HepG2 (cell line): Measurements from ENCODE around the gene LIME1. TPM values are rescaled to one million over a fixed set of nuclear protein-coding genes. Genes with fewer than 3 reads are reported as not detected.
A peak's percentile ranks its signal among the peaks of the same experiment; 100 is the strongest.

ENCODE experiments used
- ARID5B ChIP-seq: IDR thresholded peaks from 2 replicates; pipeline ENCODE4 v1.4.0; 2020; ENCODE audit warnings: mild to moderate bottlenecking, missing genetic modification reagents
- ARNT ChIP-seq: fragments of 450-650 bp; IDR thresholded peaks from 2 replicates; pipeline ENCODE4 v1.6.1; 2017
- CEBPZ ChIP-seq: IDR thresholded peaks from 2 replicates; pipeline ENCODE4 v1.6.1; 2012; ENCODE audit warnings: low read length, improper control_type of control experiment
- HES4 ChIP-seq: sonication (generic); formaldehyde crosslinking; IDR thresholded peaks from 2 replicates; pipeline ENCODE4 v1.9.0; 2021; ENCODE audit warnings: mild to moderate bottlenecking, missing genetic modification reagents, borderline replicate concordance
- HIC2 ChIP-seq: sonication (generic); formaldehyde crosslinking; IDR thresholded peaks from 2 replicates; pipeline ENCODE4 v1.9.0; 2022; ENCODE audit warnings: low read depth, missing genetic modification reagents
- HNF4G ChIP-seq, 2 experiments: sonication (generic) in 1 of 2; formaldehyde crosslinking in 1 of 2; IDR thresholded peaks; 2 replicates each; pipeline versions ENCODE4 v1.4.0 to v1.6.1; 2011 to 2020; ENCODE audit warnings: borderline replicate concordance in 2 of 2, low read depth in 2 of 2, mild to moderate bottlenecking in 2 of 2, low read length in 1 of 2, missing genetic modification reagents in 1 of 2, moderate library complexity in 1 of 2
- MXD4 ChIP-seq: IDR thresholded peaks from 2 replicates; pipeline ENCODE4 v1.6.1; 2016; ENCODE audit warnings: mild to moderate bottlenecking, missing biosample characterization, missing genetic modification reagents
- MXI1 ChIP-seq: IDR thresholded peaks from 3 replicates; pipeline ENCODE4 v1.6.1; 2012; ENCODE audit warnings: low read depth, low read length, inconsistent platforms, borderline replicate concordance
- PRPF4 ChIP-seq: fragments of 200-400 bp; formaldehyde crosslinking; IDR thresholded peaks from 2 replicates; pipeline ENCODE4 v1.6.1; 2016; ENCODE audit warnings: low read length, low read depth; ENCODE audit not compliant: poor library complexity, severe bottlenecking
- REXO4 ChIP-seq: sonication (generic); formaldehyde crosslinking; IDR thresholded peaks from 2 replicates; pipeline ENCODE4 v1.8.0; 2022; ENCODE audit warnings: missing genetic modification reagents, mild to moderate bottlenecking, borderline replicate concordance
- SRY ChIP-seq: sonication (generic); formaldehyde crosslinking; IDR thresholded peaks from 2 replicates; pipeline ENCODE4 v1.8.0; 2022; ENCODE audit warnings: mild to moderate bottlenecking, missing genetic modification reagents
- ZNF512 ChIP-seq: sonication (generic); formaldehyde crosslinking; IDR thresholded peaks from 2 replicates; pipeline ENCODE4 v1.4.0; 2020; ENCODE audit warnings: mild to moderate bottlenecking, missing genetic modification reagents
- polyA plus RNA-seq, 8 experiments: library from polyadenylated mRNA; depleted of rRNA in 3 of 8; stranded (reverse) in 7 of 8; unstranded in 1 of 8; fragments of >200 nt; fragmentation: Illumina TruSeq in 4 of 8; extraction: Trizol in 4 of 8; gene quantifications; 2 replicates each; pipeline versions ENCODE4 v1.2.1 to v1.2.3, GENCODE V29; 2011 to 2016; ENCODE audit warnings: low read depth in 4 of 8, missing spikeins in 1 of 8, mixed read lengths in 1 of 8; ENCODE audit not compliant: insufficient read depth in 1 of 8
- total RNA-seq, 5 experiments: library from RNA; depleted of rRNA; stranded (reverse); fragments of >200 nt; fragmentation: Illumina TruSeq; extraction: Trizol; gene quantifications; 2 replicates each; pipeline ENCODE4 v1.2.3, GENCODE V29; 2016; ENCODE audit warnings: low read depth in 1 of 5

Gene LIME1
- total and polyA plus RNA-seq, 2 of the 13 experiments (the other 11 are each of a cell fraction or from before 2014, with no cell fraction given): 13.0 to 61.5 TPM

- TF ChIP-seq ARID5B (CRISPR knock-in tag) (0 out of 2 replicates have a peak, but pooled peaks have one; percentile 13), MXI1 (0 out of 3 replicates have a peak, but pooled peaks have one; percentile 17), PRPF4 (no peak), MXD4 (CRISPR knock-in tag) (0 out of 2 replicates have a peak, but pooled peaks have one; percentile 4), SRY (no peak), ZNF512 (no peak; the same call in 1 of the 2 replicates), CEBPZ (no peak), REXO4 (CRISPR knock-in tag) (no peak), HNF4G (IDR thresholded peaks at IDR 0.05; ENCODE audit: borderline replicate concordance, low read depth, low read length) (0 out of 2 replicates have a peak, but pooled peaks have one; percentile 29), HNF4G (CRISPR knock-in tag; IDR thresholded peaks at IDR 0.05; ENCODE audit: borderline replicate concordance, low read depth) (no peak), HES4 (CRISPR knock-in tag) (no peak), HIC2 (0 out of 2 replicates have a peak, but pooled peaks have one; percentile 17), ARNT (no peak)
Observed at GRCh38 chr20:63745961-63746731, 9.7 kb downstream of the LIME1 start (continued).
